Kidney (tissue), 14 donors: ENCODE results near the gene C14orf93. TPM values are rescaled to one million over a fixed set of nuclear protein-coding genes. Genes with fewer than 3 reads are reported as not detected.
A peak's percentile ranks its signal among the peaks of the same experiment; 100 is the strongest.
"Not testable (repeated sequence)": the region's sequence is repeated elsewhere in the genome, so short reads cannot be mapped to it uniquely, and the experiment has no call there.

Experiments
- DNase-seq, 5 donors: peaks; one replicate each; pipeline ENCODE4 v3.0.0-alpha.2; 2013 to 2020
- FAIRE-seq: peaks from 2 replicates; lab custom pipeline; 2012; peaks lifted over from hg19 to GRCh38; lab: Jason Lieb, UNC
- H3K27ac ChIP-seq, 2 donors: one replicate each; pipeline ENCODE4 v1.7.0; 2013; ENCODE audit warnings: low read depth in 2 of 2, low read length in 2 of 2, inconsistent platforms in 1 of 2
- H3K27me3 ChIP-seq: one replicate; pipeline ENCODE4 v1.7.1; 2013; ENCODE audit warnings: low read length, inconsistent platforms; ENCODE audit not compliant: control insufficient read depth, insufficient read depth
- H3K36me3 ChIP-seq, 3 donors: one replicate each; pipeline versions ENCODE4 v1.7.0 to v1.7.1; 2013; ENCODE audit warnings: low read length in 3 of 3, control low read depth in 1 of 3, inconsistent platforms in 1 of 3; ENCODE audit not compliant: insufficient read depth in 3 of 3, control insufficient read depth in 2 of 3
- H3K4me1 ChIP-seq, 3 donors: one replicate each; pipeline versions ENCODE4 v1.7.0 to v1.7.1; 2013; ENCODE audit warnings: low read length in 3 of 3, inconsistent platforms in 1 of 3, low read depth in 1 of 3; ENCODE audit not compliant: control insufficient read depth in 2 of 3, insufficient read depth in 2 of 3
- H3K4me3 ChIP-seq, 3 donors: one replicate each; pipeline versions ENCODE4 v1.7.0 to v1.8.1; 2013; ENCODE audit warnings: low read length in 3 of 3, control low read depth in 1 of 3, inconsistent platforms in 1 of 3
- H3K9ac ChIP-seq, 3 donors: one replicate each; pipeline versions ENCODE4 v1.7.0 to v1.7.1; 2013; ENCODE audit warnings: low read length in 3 of 3, control low read depth in 1 of 3, inconsistent platforms in 1 of 3
- H3K9me3 ChIP-seq, 3 donors: one replicate each; pipeline versions ENCODE4 v1.7.0 to v1.7.1; 2013; ENCODE audit warnings: low read length in 3 of 3, control low read depth in 1 of 3, inconsistent platforms in 1 of 3; ENCODE audit not compliant: control insufficient read depth in 2 of 3, insufficient read depth in 1 of 3
- intact Hi-C: fragments of 100-400 bp; cut with DNase I; formaldehyde crosslinking; loops from one replicate; pipeline ENCODE4 v1.11.1; 2022
- polyA plus RNA-seq: library from polyadenylated mRNA; stranded (reverse); fragments of 350-450 nt; fragmentation: Illumina TruSeq; extraction: RNeasy Lipid Tissue Mini Kit (QIAGEN cat#74804); gene quantifications from one replicate; pipeline ENCODE4 v1.2.3, GENCODE V29; 2014; ENCODE audit warnings: low read depth, low replicate concordance; ENCODE audit not compliant: insufficient read depth
- total RNA-seq: library from RNA; stranded (reverse); fragmentation: NEBNext Ultra II Directional; extraction: Animal tissue kit (Norgen Biotek cat#: 25700); gene quantifications from one replicate; pipeline ENCODE4 v1.2.1, GENCODE V29; 2021
- TF ChIP-seq, protein P1 (sequence below): IDR thresholded peaks from 3 replicates; pipeline ENCODE4 v1.5.1; 2012; ENCODE audit warnings: mild to moderate bottlenecking, moderate library complexity, borderline replicate concordance; ENCODE audit not compliant: insufficient read depth; ENCODE audit errors: extremely low read depth
- donor health status: control.
- donor health status: control.
- donor health status: control.
- donor health status: control.
- donor health status: control.
- donor health status: DM: yes; HTN: yes; CAD: no.
- donor health status: Normal renal cell carcinoma (clear cell type).

Gene C14orf93
- total and polyA plus RNA-seq, 2 donors from 2014 or later: 9.5 to 9.6 TPM

DNA sequence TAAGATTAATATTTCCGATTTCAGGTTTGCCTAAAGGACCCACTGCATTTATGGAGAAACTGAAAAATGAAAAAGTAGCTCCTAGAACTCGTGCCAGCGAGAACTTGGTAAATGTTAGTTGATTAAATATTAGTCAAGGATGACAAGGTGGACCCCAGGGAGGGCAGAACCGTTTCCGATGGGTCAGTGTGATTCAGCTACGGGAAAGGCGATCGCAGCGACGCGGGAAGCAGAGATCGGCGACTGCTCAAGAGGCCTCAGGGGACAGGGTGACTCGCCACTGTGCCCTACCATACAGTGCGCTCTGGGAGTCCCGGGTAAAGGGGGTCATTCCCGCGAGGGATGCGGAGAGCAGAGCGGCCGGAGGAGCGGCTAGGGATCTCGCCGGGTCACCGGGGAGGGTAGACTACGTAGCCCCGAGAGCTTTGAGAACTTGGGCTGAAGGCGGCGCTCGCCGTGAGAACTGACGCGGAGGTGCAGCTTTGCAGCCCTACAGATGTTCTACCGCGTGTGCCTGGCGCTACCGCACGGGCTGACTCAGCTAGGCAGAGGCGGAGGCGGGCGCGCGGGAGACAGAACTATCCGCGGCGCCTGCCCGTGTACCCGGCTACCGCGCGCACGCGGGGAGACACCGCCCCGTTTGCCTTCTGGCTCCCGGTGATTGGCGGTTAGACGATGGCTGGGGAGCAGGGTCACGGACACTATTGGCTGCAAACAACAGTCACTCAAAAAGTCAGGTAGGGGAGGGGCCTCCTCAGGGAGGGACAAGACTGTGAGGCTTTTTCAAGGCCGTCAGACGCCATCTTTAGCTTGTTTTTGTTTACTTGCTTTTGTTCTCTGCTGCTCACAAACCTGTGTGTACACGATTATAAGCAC, 3.2 kb downstream of the C14orf93 start:
- intact Hi-C loops: no loop called here
- peak overlapping the region; percentile 95 to 99 for H3K27ac ChIP-seq
- DNase-seq: peak; percentile 98 to 99 (median 99)
- peaks cover 2 to 11% (median 3%) of the 10 kb centered on the region in 3 donors for H3K4me1 ChIP-seq
- H3K27me3 ChIP-seq: no peaks in the 10 kb centered on the region
- H3K9me3 ChIP-seq: no peaks in the 10 kb centered on the region
- no peaks in the 10 kb centered on the region for H3K36me3 ChIP-seq
- peak overlapping the region; percentile 89 to 95 (median 93) for H3K4me3 ChIP-seq
- H3K9ac ChIP-seq: peak overlapping the region; percentile 84 to 93 (median 93)
- TF ChIP-seq, protein P1, sequence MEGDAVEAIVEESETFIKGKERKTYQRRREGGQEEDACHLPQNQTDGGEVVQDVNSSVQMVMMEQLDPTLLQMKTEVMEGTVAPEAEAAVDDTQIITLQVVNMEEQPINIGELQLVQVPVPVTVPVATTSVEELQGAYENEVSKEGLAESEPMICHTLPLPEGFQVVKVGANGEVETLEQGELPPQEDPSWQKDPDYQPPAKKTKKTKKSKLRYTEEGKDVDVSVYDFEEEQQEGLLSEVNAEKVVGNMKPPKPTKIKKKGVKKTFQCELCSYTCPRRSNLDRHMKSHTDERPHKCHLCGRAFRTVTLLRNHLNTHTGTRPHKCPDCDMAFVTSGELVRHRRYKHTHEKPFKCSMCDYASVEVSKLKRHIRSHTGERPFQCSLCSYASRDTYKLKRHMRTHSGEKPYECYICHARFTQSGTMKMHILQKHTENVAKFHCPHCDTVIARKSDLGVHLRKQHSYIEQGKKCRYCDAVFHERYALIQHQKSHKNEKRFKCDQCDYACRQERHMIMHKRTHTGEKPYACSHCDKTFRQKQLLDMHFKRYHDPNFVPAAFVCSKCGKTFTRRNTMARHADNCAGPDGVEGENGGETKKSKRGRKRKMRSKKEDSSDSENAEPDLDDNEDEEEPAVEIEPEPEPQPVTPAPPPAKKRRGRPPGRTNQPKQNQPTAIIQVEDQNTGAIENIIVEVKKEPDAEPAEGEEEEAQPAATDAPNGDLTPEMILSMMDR: no peak
- FAIRE-seq: peak; percentile 71

DNA sequence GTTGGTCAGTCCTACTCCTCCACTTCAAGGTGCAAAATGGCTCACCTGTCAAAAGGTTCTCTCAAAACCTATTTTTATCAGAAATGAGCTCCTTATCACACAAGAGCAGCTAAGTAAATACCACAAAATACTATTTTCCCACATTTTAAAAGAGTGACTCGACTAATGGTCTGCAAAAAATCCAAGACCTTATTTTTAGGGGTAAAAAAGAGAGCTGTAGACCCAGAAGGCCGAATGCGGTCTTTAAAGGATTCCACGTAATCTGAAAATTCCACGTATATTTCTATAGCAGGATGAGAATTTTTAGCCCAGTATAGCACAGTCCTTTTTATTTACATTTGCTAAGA, 3.8 kb downstream of the C14orf93 start:
- no peaks in the 10 kb centered on the region for H3K9me3 ChIP-seq
- TF ChIP-seq, protein P1: no peak
- intact Hi-C loops: no loop called here
- H3K36me3 ChIP-seq: no peaks in the 10 kb centered on the region
- H3K27ac ChIP-seq: peak overlapping the region; percentile 95 to 99
- peak overlapping the region; percentile 84 to 93 (median 93) for H3K9ac ChIP-seq
- no peaks in the 10 kb centered on the region for H3K27me3 ChIP-seq
- H3K4me3 ChIP-seq: peak overlapping the region; percentile 89 to 95 (median 93)
- FAIRE-seq (no peak), DNase-seq (no peak)
- H3K4me1 ChIP-seq: peaks cover 2 to 11% (median 3%) of the 10 kb centered on the region in 3 donors

DNA sequence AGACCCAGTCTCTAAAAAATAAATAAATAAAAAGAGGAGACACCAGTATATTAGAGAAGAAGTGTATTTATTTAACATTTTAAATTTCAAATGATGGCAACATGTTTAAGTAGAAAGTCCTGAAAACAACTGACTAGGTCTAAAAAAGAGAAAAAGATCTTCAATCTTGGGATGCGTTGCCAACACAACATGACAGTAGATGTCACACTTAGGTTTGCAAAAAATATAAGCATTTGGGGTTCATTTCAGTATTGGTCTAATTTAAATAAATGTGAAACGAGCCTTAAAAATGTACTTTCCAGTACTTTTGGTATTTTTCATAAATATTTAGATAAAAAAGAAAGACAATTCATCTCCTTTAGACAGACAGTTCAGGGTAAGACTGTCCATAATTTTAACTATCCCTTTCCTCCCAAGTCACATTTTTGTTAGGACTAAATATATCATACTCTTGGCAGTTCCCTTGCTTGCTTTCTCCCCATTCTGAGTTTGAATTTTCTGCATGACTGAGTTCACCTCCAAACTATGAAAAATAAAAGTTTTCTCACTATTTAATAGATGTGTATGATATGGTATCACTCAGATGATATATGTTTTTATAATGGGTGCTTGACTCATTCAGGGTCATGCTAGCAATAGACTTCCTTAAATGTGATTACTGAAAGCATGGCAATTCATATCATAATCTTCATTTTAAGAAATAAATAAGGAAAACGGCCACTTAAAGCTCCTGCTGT, 4.3 kb downstream of the C14orf93 start:
- H3K9ac ChIP-seq: no peak overlapping the region
- no peaks in the 10 kb centered on the region for H3K9me3 ChIP-seq
- H3K27me3 ChIP-seq: no peaks in the 10 kb centered on the region
- intact Hi-C loops: no loop called here
- H3K36me3 ChIP-seq: no peaks in the 10 kb centered on the region
- peaks cover 2 to 11% (median 3%) of the 10 kb centered on the region in 3 donors for H3K4me1 ChIP-seq
- TF ChIP-seq, protein P1: no peak
- H3K4me3 ChIP-seq: peak overlapping the region; percentile 89 to 95 (median 93)
- no peak overlapping the region for H3K27ac ChIP-seq
- FAIRE-seq (no peak), DNase-seq (no peak)

DNA sequence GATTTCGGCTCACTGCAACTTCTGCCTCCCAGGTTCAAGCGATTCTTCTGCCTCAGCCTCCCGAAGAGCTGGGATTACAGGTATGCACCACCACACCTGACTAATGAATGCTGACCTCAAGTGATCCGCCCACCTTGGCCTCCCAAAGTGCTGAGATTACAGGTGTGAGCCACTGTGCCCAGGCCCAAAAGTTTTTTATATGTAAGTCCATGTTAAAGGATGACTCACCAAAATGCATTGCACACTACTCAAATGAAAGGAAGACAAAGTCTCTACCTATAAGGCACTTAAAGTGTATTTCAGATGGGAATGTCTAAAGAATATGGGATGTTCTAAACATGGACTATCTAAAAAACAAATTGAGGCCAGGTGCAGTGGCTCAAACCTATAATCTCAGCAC, 5.7 kb downstream of the C14orf93 start:
- H3K27ac ChIP-seq, H3K4me3 ChIP-seq, H3K9ac ChIP-seq, H3K27me3 ChIP-seq, intact Hi-C loops, H3K36me3 ChIP-seq, DNase-seq, FAIRE-seq, H3K9me3 ChIP-seq: not testable (repeated sequence)
- H3K4me1 ChIP-seq: peaks cover 2 to 11% (median 3%) of the 10 kb centered on the region in 3 donors
